ENCODE data around the gene TBXA2R. TPM values are rescaled to one million over a fixed set of nuclear protein-coding genes. Genes with fewer than 3 reads are reported as not detected.

The TBXA2R gene
- total and polyA plus RNA-seq, 8 donors = 0.37 to 2.6 (median 1.0) TPM; not detected in 3

DNA sequence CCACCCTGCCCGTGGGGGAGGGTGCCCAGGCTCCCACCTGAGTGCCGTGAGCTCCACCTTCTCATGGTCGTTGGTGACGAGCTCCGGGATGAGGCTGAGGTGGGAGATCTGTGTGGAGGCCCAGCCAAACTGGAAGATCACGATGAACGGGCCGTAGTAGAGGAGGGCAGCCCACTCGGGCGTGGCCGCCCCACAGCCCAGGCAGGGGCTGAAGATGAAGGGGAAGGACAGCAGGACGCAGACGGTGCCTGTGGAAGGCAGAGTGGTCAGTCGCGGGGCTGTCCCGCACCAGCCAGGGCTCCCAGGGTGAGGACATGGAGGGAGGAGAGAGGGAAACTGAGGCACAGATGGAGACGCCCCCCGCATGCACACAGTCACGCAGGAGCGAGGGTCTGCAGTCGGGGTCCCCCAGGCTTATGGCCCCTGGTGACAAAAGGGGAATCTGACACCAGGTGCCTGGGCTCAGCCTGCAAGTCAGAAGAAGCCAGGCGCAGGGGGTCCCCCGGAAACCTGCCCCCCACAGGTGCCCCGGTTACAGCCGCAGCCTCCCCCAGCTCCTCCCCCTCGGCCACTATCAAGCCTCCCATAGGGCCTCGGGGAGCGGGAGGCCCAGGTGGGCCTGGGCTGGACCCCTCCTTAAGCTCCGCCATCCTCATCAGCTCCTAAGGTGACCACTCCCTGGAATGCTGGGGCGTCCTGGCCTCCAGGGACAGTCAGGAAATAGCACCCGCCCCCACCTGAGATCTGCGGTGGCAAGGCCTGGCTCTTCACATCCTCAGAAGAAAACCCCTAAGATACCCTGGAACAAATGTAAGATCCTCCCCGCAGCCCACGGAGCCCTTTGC, 55.5 kb downstream of the TBXA2R start:
- Histone ChIP-seq H3K36me3 (peaks cover 3 to 42% (median 41%) of the 10 kb centered on the region in 4 donors), H3K27ac (no peak overlapping the region), H3K27me3 (no peaks in the 10 kb centered on the region), H3K4me1 (peaks cover 10 to 43% (median 25%) of the 10 kb centered on the region in 4 donors), H3K9me3 (no peaks in the 10 kb centered on the region), H3K4me3 (no peak overlapping the region)
- intact Hi-C loops (cut with DNase I; ENCODE audit: low total_unique reads) = no loop called here
- TF ChIP-seq POLR2A (IDR thresholded peaks at IDR 0.05) (no peak), EP300 (IDR thresholded peaks at IDR 0.05) (no peak), POLR2AphosphoS5 (IDR thresholded peaks at IDR 0.05) (no peak)
- TF ChIP-seq, protein P1, sequence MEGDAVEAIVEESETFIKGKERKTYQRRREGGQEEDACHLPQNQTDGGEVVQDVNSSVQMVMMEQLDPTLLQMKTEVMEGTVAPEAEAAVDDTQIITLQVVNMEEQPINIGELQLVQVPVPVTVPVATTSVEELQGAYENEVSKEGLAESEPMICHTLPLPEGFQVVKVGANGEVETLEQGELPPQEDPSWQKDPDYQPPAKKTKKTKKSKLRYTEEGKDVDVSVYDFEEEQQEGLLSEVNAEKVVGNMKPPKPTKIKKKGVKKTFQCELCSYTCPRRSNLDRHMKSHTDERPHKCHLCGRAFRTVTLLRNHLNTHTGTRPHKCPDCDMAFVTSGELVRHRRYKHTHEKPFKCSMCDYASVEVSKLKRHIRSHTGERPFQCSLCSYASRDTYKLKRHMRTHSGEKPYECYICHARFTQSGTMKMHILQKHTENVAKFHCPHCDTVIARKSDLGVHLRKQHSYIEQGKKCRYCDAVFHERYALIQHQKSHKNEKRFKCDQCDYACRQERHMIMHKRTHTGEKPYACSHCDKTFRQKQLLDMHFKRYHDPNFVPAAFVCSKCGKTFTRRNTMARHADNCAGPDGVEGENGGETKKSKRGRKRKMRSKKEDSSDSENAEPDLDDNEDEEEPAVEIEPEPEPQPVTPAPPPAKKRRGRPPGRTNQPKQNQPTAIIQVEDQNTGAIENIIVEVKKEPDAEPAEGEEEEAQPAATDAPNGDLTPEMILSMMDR (IDR thresholded peaks at IDR 0.05) = no peak
- WGBS, 5 donors = 92 to 94% (median 93%) methylated on average over 14 to 34 of the region's 34 CpGs
- no peak for DNase-seq

DNA sequence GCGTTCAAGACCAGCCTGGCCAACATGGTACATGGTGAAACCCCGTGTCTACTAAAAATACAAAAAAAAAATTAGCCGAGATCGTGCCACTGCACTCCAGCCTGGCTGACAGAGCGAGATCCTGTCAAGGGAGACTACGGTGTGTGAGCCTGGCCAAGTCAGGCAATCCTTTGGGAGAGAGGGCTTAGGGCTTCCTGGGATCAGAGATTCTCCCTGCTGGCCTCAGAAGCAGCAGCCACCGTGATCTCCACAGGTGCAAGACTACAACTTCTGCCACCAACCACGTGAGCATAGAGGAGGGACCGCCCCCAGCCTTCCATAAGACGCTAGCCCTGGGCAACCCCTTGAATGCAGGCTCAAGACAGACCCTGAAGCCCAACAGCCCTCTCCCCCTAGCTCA, 56.9 kb downstream of the TBXA2R start:
- peaks cover 8 to 54% (median 50%) of the 10 kb centered on the region in 4 donors for H3K36me3 ChIP-seq
- no peaks in the 10 kb centered on the region for H3K9me3 ChIP-seq
- TF ChIP-seq POLR2A (IDR thresholded peaks at IDR 0.05) = no peak
- no peak for TF ChIP-seq POLR2AphosphoS5 (IDR thresholded peaks at IDR 0.05)
- TF ChIP-seq EP300 (IDR thresholded peaks at IDR 0.05) = no peak
- TF ChIP-seq, protein P1 (IDR thresholded peaks at IDR 0.05) = no peak
- no peak for DNase-seq
- no peaks in the 10 kb centered on the region for H3K27me3 ChIP-seq
- peaks cover 2 to 42% (median 16%) of the 10 kb centered on the region in 4 donors for H3K4me1 ChIP-seq
- intact Hi-C loops (cut with DNase I; ENCODE audit: low total_unique reads) = loop anchor here (10.0 kb wide), 1 partner anchor 65 kb away; no protein-coding TSS in a partner anchor
- H3K4me3 ChIP-seq = no peak overlapping the region
- no peak overlapping the region for H3K27ac ChIP-seq
- 83 to 92% (median 89%) methylated on average over 10 of the region's 10 CpGs for WGBS, 5 donors

DNA sequence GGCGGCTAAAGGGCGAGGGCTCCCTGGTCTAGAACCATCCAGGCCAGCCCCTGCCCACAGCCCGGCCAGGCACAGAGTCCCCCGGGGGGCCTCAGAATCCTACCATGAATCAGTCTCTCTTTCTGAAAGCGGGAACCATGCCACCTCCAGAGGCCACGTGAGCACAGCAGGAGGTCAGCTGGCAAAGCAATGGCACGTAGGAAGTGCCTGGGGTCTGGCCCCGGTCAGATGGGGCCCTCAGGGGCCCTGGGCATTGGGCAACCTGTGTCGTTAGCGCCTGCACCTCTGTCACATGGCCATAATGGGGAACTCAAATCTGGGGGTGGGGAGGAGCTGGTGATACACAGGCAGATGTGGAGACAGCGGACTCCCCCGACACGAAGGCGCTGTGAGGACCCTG, 58.1 kb downstream of the TBXA2R start:
- WGBS, 5 donors = 76 to 87% (median 80%) methylated on average over 10 to 14 of the region's 14 CpGs
- TF ChIP-seq, protein P1 (IDR thresholded peaks at IDR 0.05) = no peak
- TF ChIP-seq POLR2AphosphoS5 (IDR thresholded peaks at IDR 0.05) (no peak), EP300 (IDR thresholded peaks at IDR 0.05) (no peak), POLR2A (IDR thresholded peaks at IDR 0.05) (no peak)
- no peak for DNase-seq
- Histone ChIP-seq H3K4me3 (no peak overlapping the region), H3K27me3 (no peaks in the 10 kb centered on the region), H3K27ac (no peak overlapping the region), H3K4me1 (peaks cover 8 to 40% (median 15%) of the 10 kb centered on the region in 4 donors), H3K9me3 (no peaks in the 10 kb centered on the region), H3K36me3 (peaks cover 8 to 65% (median 61%) of the 10 kb centered on the region in 4 donors)
- intact Hi-C loops (cut with DNase I; ENCODE audit: low total_unique reads) = loop anchor here (10.0 kb wide), 1 partner anchor 66 kb away; no protein-coding TSS in a partner anchor

DNA sequence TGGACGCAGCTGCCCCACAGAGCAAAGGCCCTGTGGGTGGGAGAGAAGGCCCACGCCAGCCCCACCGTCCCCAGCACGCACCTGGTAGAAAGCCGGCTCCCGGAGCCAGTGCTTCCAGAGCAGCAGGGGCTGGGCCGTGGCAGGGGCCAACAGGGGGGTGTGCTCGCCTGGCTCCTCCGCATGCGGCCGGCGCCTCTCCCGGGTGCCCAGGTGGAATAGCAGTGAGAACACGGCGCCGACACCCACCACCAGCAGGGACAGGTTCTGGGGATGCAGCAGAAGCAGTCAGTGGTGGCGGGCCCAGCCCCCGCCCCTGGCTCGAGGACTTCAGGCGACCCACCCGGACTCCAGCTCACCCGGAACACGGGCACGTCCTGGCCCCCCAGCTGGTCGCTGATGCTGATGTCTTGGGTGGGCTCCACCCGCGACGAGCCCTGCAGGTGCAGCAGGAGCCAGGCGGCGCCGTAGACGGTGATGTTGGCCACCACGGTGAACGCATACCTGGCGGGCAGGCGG, 58.9 kb downstream of the TBXA2R start:
- Histone ChIP-seq H3K4me1 (peaks cover 8 to 40% (median 20%) of the 10 kb centered on the region in 4 donors), H3K36me3 (peaks cover 8 to 70% (median 62%) of the 10 kb centered on the region in 4 donors), H3K9me3 (no peaks in the 10 kb centered on the region), H3K27ac (no peak overlapping the region), H3K4me3 (no peak overlapping the region), H3K27me3 (no peaks in the 10 kb centered on the region)
- 88 to 100% (median 90%) methylated on average over 1 to 36 of the region's 36 CpGs for WGBS, 5 donors
- TF ChIP-seq EP300 (IDR thresholded peaks at IDR 0.05) = no peak
- TF ChIP-seq POLR2A (IDR thresholded peaks at IDR 0.05) = no peak
- TF ChIP-seq, protein P1 (IDR thresholded peaks at IDR 0.05) = no peak
- no peak for TF ChIP-seq POLR2AphosphoS5 (IDR thresholded peaks at IDR 0.05)
- intact Hi-C loops (cut with DNase I; ENCODE audit: low total_unique reads) = loop anchor here (10.0 kb wide), 1 partner anchor 67 kb away; no protein-coding TSS in a partner anchor
- no peak for DNase-seq
